ENCODE results near the gene LNX1.

- TF ChIP-seq RCOR1 (conservative IDR thresholded peaks at IDR 0.05; ENCODE audit: low read depth, low read length) (no peak), ELK1 (IDR thresholded peaks at IDR 0.05; ENCODE audit: low read depth, low read length) (no peak), CTCF (IDR thresholded peaks at IDR 0.05 in 2 of 3, conservative IDR thresholded peaks at IDR 0.05 in 1 of 3; ENCODE audit: control insufficient read depth in 2 of 3, extremely low read depth in 1 of 3, insufficient read depth in 1 of 3, low read depth in 3 of 3, low read length in 3 of 3) (no peak), CEBPZ (IDR thresholded peaks at IDR 0.05; ENCODE audit: low read depth, low read length) (no peak), MTA3 (IDR thresholded peaks at IDR 0.05; ENCODE audit: borderline replicate concordance, low read length) (no peak), POLR2A (IDR thresholded peaks at IDR 0.05; ENCODE audit: low read depth, low read length) (no peak), HDGF (IDR thresholded peaks at IDR 0.05) (no peak), MEF2A (IDR thresholded peaks at IDR 0.05; ENCODE audit: insufficient read depth, low read depth, low read length) (no peak), ZBTB40 (IDR thresholded peaks at IDR 0.05; ENCODE audit: borderline replicate concordance) (no peak), FOXM1 (IDR thresholded peaks at IDR 0.05; ENCODE audit: low read depth, low read length) (no peak), MAX (IDR thresholded peaks at IDR 0.05; ENCODE audit: low read depth, low read length) (no peak), FOXK2 (IDR thresholded peaks at IDR 0.05) (no peak), ZNF274 (IDR thresholded peaks at IDR 0.05; ENCODE audit: insufficient read depth, insufficient read length) (no peak)
- TF ChIP-seq, protein P1, sequence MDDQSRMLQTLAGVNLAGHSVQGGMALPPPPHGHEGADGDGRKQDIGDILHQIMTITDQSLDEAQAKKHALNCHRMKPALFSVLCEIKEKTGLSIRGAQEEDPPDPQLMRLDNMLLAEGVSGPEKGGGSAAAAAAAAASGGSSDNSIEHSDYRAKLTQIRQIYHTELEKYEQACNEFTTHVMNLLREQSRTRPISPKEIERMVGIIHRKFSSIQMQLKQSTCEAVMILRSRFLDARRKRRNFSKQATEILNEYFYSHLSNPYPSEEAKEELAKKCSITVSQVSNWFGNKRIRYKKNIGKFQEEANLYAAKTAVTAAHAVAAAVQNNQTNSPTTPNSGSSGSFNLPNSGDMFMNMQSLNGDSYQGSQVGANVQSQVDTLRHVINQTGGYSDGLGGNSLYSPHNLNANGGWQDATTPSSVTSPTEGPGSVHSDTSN (IDR thresholded peaks at IDR 0.05; ENCODE audit: insufficient replicate concordance, low read depth, low read length): no peak
Measured at GRCh38 chr4:53572600-53572994, 18.7 kb downstream of the LNX1 start.

Measured in GM12878 (cell line).